Parathyroid adenoma (tissue), 2 donors: ENCODE results near the gene MT1E.
A peak's percentile ranks its signal among the peaks of the same experiment; 100 is the strongest.
"Not testable (repeated sequence)": the region's sequence is repeated elsewhere in the genome, so short reads cannot be mapped to it uniquely, and the experiment has no call there.

Experiments
- H2AFZ ChIP-seq: fragments of 300-600 bp; sonication (generic); one replicate; pipeline ENCODE4 v1.7.0; 2017; ENCODE audit warnings: antibody characterized with exemption, mild to moderate bottlenecking
- H3K27ac ChIP-seq: fragments of 300-600 bp; sonication (generic); one replicate; pipeline ENCODE4 v1.7.0; 2017
- H3K27me3 ChIP-seq: fragments of 300-600 bp; sonication (generic); one replicate; pipeline ENCODE4 v1.7.0; 2017; ENCODE audit warnings: low read length; ENCODE audit not compliant: control insufficient read depth, insufficient read depth
- H3K36me3 ChIP-seq: fragments of 300-600 bp; sonication (generic); one replicate; pipeline ENCODE4 v1.7.0; 2017; ENCODE audit warnings: low read length; ENCODE audit not compliant: control insufficient read depth, insufficient read depth
- H3K4me1 ChIP-seq: fragments of 300-600 bp; sonication (generic); one replicate; pipeline ENCODE4 v1.7.0; 2017; ENCODE audit warnings: control low read depth
- H3K4me2 ChIP-seq: fragments of 300-600 bp; sonication (generic); one replicate; pipeline ENCODE4 v1.7.0; 2017; ENCODE audit warnings: low read length
- H3K4me3 ChIP-seq: fragments of 300-600 bp; sonication (generic); one replicate; pipeline ENCODE4 v1.7.0; 2017; ENCODE audit warnings: low read depth, low read length
- H3K79me2 ChIP-seq: fragments of 300-600 bp; sonication (generic); one replicate; pipeline ENCODE4 v1.7.0; 2017; ENCODE audit warnings: control low read depth
- H3K9ac ChIP-seq: fragments of 300-600 bp; sonication (generic); one replicate; pipeline ENCODE4 v1.7.0; 2017; ENCODE audit warnings: mild to moderate bottlenecking
- H3K9me3 ChIP-seq: fragments of 300-600 bp; sonication (generic); one replicate; pipeline ENCODE4 v1.7.0; 2017; ENCODE audit warnings: low read length; ENCODE audit not compliant: control insufficient read depth
- TF ChIP-seq, protein P1 (sequence below): fragments of 300-600 bp; sonication (generic); IDR thresholded peaks from one replicate; pipeline ENCODE4 v1.7.0; 2017; ENCODE audit warnings: antibody characterized with exemption, mild to moderate bottlenecking
- donor health status: primary hyperparathyroidism.

MT1E gene

GRCh38 chr16:56625140-56625942 is at the start of gene MT1E:
TSS of gene MT1E (plus strand) at chr16:56625781. CDS start at chr16:56625852, 71 bp downstream.
- H3K79me2 ChIP-seq: no peaks in the 10 kb centered on the region
- H3K4me1 ChIP-seq: no peaks in the 10 kb centered on the region
- no peaks in the 10 kb centered on the region for H3K27me3 ChIP-seq
- H2AFZ ChIP-seq: peak within 1 kb of the TSS; percentile 90
- peak within 1 kb of the TSS; percentile 75 for H3K4me2 ChIP-seq
- peak within 1 kb of the TSS; percentile 57 for H3K4me3 ChIP-seq
- H3K9me3 ChIP-seq: no peaks in the 10 kb centered on the region
- TF ChIP-seq, protein P1, sequence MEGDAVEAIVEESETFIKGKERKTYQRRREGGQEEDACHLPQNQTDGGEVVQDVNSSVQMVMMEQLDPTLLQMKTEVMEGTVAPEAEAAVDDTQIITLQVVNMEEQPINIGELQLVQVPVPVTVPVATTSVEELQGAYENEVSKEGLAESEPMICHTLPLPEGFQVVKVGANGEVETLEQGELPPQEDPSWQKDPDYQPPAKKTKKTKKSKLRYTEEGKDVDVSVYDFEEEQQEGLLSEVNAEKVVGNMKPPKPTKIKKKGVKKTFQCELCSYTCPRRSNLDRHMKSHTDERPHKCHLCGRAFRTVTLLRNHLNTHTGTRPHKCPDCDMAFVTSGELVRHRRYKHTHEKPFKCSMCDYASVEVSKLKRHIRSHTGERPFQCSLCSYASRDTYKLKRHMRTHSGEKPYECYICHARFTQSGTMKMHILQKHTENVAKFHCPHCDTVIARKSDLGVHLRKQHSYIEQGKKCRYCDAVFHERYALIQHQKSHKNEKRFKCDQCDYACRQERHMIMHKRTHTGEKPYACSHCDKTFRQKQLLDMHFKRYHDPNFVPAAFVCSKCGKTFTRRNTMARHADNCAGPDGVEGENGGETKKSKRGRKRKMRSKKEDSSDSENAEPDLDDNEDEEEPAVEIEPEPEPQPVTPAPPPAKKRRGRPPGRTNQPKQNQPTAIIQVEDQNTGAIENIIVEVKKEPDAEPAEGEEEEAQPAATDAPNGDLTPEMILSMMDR: no peak
- no peaks in the 10 kb centered on the region for H3K36me3 ChIP-seq
- H3K9ac ChIP-seq: peak within 1 kb of the TSS; percentile 1
- H3K27ac ChIP-seq: peak within 1 kb of the TSS; percentile 65

DNA sequence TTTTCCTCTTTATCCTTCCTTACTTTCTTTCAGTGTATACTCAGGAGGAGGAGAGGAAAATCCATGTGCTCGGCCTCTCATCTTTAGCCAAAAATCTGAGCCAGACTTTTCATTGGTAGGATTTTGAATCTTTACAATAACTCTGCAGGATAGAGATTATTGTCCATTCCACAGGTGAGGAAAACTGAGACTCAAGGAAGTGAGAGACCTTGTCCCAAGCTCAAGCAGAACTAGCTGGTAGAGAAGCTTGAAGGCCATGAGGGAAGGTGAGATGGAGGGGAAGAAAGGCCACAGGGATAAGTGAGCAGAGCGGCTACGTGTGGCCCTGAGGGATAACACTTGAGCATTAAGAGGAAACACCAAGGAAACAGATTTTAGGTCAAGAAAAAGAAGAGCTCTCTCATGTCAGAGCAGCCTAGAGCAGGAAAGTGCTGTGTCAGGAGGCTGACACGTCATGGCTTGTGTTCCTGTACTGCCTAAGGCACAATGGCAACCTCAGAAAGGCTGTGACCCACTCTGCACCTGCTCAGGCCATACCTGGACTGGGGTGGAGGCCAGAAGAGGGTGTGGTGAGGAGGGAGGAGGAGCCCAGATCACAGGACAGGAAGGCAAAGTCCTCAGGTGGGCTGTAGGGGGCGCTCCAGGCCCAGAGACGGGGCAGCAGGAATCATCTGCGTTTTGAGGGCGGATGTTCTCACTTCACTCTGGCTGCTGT is 48.8 kb upstream of the MT1E start:
- no peak overlapping the region for H3K9ac ChIP-seq
- H3K27me3 ChIP-seq: no peaks in the 10 kb centered on the region
- no peak overlapping the region for H3K4me2 ChIP-seq
- H3K36me3 ChIP-seq: no peaks in the 10 kb centered on the region
- no peaks in the 10 kb centered on the region for H3K9me3 ChIP-seq
- peak overlapping the region; percentile 33 for H2AFZ ChIP-seq
- no peak overlapping the region for H3K27ac ChIP-seq
- H3K4me3 ChIP-seq: no peak overlapping the region
- H3K4me1 ChIP-seq: no peaks in the 10 kb centered on the region
- TF ChIP-seq, protein P1: peak; percentile 42
- no peaks in the 10 kb centered on the region for H3K79me2 ChIP-seq

DNA sequence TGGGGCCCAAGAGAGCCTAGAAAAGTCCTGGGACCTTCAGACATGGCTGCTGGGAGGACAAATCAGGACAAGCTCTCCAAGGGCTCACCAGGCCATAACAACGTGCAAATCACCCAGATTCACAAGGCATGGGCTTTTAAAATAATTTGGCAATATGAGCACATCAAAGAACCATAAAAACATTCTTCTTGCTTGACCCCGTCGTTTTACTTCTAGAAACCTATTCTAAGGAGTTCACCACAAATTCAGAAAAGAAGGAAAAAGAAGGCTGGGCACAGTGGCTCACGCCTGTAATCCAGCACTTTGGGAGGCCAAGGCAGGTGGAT is 48.3 kb upstream of the MT1E start:
- Histone ChIP-seq H3K9ac (no peak overlapping the region), H3K4me3 (no peak overlapping the region), H3K9me3 (no peaks in the 10 kb centered on the region), H3K27ac (no peak overlapping the region), H3K79me2 (no peaks in the 10 kb centered on the region), H3K4me2 (no peak overlapping the region), H2AFZ (peak overlapping the region; percentile 33), H3K36me3 (no peaks in the 10 kb centered on the region), H3K27me3 (no peaks in the 10 kb centered on the region), H3K4me1 (no peaks in the 10 kb centered on the region)
- TF ChIP-seq, protein P1: no peak

- no peaks in the 10 kb centered on the region for H3K4me1 ChIP-seq
- no peak overlapping the region for H3K27ac ChIP-seq
- H2AFZ ChIP-seq: no peak overlapping the region
- H3K9ac ChIP-seq: no peak overlapping the region
- H3K4me2 ChIP-seq: no peak overlapping the region
- TF ChIP-seq, protein P1: no peak
- H3K79me2 ChIP-seq: no peaks in the 10 kb centered on the region
- no peaks in the 10 kb centered on the region for H3K27me3 ChIP-seq
- no peaks in the 10 kb centered on the region for H3K9me3 ChIP-seq
- no peak overlapping the region for H3K4me3 ChIP-seq
- no peaks in the 10 kb centered on the region for H3K36me3 ChIP-seq
Observed at GRCh38 chr16:56580391-56581048, 45.1 kb upstream of the MT1E start.

DNA sequence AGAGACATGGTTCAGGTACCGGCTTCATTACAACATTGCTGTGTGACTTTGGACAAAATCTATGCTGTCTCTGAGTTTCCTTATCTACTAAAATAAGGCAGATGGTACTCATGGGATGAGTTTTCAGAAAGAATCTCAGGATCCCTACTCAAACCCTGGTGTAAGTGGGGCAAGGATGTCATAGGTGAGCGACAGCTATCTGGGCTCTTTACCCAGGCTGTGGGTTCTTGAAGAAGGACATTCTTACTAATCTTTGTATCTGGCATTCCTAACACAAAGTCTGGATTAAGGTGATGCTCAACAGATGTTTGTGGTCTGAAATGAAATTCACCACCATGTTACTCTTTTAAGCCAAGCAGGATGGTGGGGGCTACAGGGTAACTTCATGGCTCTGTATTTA is 42.7 kb upstream of the MT1E start:
- not testable (repeated sequence) for H3K36me3 ChIP-seq, H3K27ac ChIP-seq, H3K4me3 ChIP-seq, H3K4me1 ChIP-seq, H3K9ac ChIP-seq, H3K27me3 ChIP-seq, H3K9me3 ChIP-seq, H2AFZ ChIP-seq, H3K79me2 ChIP-seq, H3K4me2 ChIP-seq
